Stimulated activated naive CD4-positive, alpha-beta T cell (primary cell): ENCODE data around the gene ARL6IP4.

Experiments
- DNase-seq, 6 experiments: peaks; one replicate each; lab custom pipeline; 2025; lab: John Stamatoyannopoulos, UW

Gene ARL6IP4

DNA sequence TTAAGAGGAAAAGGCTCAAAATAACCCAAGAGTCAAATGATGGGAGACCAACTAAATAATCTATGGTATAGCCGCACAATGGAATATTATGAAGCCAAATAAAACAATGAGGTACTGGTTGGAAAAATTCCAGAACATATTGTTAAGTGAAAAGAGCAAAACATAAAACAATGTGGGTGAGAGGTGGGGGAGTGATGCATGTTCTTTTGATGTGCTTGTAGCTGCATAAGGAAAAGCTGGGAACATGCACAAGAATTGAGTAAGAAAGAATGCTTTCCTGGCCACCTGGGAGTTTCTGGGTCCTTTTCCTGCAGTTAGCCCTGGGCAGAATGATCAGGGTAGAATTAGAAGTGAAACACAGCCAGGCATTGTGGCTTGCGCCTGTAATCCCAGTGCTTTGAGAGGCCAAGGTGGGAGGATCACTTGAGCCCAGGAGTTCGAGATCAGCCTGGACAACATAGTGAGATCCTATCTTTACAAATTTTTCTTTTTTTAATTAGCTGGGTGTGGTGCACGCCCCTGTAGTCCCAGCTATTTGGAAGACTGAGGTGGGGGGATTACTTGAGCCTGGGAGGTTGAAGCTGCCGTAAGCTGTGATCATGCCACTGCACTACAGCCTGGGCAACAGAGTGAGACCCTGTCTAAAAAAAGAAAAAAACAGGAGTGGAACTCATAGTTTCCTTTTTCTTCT, 22.1 kb upstream of the ARL6IP4 start:
- DNase-seq, result no peak

DNA sequence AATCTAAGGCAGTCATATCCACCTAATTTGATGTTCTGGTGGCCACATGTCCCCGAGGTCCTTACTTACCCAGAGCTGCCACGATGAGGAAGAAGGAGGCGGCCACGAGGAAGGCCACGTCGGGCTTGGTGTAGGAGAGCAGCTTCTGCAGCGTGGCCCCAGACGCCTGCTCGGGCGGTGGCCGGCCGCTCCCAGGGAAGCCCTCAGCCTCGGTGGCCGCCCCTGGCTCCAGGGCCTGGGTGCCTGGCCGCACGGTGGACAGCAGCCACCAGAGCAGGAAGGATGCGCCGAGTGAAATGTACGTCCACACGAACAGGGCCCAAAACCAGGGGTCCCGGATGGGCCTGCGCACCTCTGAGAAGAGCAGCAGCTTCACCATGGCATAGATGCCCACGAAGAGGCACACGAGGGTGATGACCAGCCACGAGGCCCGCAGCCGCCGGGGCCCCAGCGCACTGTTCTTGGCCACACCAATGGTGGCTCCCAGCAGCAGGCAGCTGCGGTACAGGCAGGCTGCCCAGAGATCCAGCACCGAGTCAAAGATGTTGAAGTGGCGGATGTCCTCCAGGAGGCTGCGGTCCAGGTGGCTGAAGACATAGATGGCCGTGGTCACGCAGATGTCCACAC, 20.8 kb upstream of the ARL6IP4 start:
- DNase-seq, result no peak

DNA sequence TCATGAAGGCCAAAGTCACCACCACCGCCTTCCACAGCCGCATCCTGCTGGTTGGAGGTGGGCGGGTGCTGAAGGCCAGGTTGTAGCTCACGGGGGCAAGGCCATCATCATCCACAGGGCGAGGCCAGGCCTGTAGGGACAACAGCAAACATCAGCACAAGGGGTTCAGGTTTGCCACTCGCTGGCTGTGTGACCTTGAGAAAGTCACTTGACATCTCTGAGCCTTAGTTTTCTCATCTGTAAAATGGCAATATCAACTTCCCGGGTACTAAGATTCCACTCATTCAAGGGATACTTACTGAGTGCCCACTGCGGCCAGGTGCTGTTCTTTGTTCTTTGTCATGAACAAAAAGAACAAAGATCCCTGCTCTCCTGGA, 20.3 kb upstream of the ARL6IP4 start:
- DNase-seq, result no peak

DNA sequence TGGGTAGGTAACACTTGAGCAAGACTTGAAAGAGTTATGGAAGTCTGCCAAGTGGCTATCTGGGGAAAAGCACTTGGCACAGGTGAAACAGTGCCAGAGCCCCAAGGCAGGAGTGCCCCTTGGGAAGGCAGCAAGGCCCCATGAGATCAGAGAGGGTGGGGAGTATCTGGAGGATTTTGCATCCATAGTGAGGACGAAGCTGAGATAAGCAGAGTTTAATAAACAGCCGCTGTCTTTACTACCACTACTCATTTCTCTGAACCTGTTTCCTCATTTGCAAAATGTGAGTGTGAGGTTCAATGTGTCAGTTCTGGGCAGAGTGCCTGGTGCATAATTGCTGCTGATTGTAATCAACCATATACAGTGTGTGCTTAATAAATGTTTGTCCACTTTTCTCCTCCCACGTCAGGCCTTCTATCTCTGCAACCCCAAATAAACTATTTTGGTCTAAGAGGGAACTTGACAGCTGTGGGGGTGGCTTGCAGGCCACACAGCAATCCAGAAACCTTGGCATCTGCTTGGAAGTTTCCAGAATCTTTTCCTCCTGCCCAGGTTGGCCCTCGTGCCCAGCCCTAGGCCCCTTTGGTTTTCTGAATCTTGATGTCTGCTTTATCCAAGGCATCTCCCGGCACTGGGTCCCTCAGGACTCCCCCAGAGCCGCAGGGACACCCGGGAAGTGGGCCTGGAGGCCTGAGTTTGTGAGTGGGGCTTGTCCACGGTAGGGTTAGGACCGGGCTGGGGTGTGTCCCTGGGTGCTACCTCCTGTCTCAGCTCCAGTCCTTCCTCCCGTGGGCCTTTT, 18.8 kb upstream of the ARL6IP4 start:
- DNase-seq, result no peak

DNA sequence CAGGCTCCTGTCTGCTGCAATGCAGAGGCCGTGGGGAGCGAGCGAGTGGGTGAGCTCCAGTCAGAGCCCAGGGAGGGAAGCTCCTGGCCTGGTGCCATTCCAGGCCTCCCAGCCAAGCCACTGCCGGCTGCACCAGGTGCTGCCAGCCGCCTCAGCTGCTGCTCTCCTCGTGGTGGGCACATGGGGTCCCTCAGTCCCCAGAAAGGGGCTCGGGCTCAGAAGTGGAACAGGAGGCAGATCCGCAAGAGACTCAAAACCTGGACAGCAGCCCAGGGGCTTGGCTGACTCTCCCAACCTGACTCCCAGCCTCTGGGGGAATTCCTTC, 16.6 kb upstream of the ARL6IP4 start:
- no peak for DNase-seq

DNA sequence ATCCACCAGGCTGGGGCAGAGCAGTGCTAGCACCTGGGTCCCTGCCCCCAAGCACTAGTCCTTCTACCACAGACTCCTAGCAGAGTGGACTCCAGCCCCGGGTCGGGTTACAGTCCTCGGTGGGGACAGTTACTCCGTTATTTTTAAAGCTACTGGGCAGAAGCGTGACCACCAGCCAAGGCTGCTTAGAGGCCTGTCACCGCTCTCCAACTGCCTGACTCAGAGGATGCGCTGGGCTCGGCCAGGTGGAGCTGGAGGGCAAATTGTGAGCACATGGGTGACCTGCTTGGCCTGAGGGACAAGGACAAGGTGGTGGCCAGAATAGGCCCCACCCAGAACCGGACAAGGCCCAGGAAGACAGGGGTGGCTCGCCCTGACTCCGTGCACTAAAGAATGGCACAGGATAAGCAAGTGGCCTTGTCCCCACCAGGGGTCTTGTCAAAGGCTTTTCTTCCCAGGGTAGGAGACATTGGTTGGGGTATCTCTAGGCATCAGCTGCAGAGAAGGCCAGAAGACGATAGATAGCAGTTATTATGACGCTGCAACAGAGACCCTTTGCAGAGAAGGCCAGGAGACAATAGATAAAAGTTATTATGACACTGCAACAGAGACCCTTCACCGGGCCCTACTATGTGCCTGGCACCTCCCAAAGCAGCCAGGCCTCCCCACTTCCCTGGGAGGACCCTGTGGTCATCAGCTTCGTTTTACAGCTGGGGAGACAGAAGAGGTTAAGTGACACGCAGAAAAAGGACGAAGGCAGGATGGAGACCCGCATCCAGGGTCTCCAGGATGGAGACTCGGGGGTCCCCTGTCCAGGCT, 15.8 kb upstream of the ARL6IP4 start:
- no peak for DNase-seq

DNA sequence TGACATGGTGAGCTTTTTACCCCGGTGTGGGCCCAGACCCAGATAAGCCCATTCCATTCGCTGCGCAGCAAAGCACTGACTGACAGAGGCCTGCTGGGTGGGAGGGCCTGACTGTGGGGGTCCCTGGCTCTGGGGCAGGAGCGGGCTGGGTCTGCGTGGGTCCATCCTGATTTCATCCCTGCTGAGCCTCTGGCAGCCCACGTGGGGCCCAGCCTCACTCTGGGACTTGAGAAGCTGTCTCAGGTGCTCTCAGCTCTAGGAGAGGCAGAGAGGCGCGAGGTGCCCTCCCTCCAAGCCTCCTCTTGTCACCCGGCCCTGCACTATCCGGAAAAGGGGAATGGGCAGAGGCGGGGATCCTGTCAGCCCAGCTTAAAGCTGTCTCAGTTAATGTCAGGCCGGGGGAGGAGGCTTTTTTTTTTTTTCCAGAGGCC, 15.1 kb upstream of the ARL6IP4 start:
- no peak for DNase-seq

DNA sequence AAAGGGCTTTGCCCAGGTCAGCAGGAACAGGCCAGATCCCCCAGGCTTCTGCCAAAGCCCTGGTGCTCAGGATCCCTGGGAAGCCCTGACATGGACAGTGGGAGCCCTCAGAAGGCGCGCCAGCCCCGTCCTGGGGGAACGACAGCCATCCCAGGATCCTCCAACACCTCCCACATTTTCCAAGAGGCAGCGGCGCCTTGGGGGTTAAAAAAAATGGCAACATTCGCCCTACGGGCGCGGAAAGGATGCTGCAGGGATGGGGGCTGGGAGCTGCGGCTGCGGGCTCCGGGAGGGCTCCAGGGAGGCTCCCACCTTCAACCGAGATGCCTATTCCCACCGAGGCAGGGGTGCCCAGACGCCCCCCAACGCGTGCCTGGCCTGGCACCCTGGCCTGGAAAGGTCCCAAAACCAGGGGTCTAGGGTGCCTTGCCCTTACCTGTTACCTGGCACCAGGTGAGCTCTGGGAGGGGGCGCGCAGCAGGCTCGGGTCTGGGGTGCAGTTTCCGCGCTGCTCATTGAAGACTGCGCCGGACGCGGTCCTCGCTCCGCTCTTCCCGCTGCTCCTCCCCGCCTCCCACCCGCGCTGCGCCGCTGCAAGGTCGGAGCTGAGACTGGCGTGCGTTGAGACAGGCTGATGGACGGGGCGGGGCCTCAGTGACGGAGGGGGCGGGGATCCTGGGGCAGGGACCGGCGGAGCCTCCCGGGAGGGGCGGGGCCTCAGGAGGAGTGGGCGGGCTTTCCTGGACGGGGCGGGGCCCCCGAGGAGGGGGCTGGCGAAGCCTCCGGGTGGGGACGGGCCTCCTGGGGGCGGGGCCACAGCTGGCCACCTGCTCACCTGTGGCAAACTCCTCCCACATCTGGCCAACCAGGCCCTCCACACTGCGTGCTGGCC, 14.4 kb upstream of the ARL6IP4 start, which contains the start of gene ABCB9:
Gene ABCB9 (minus strand): TSS at position 613 of the 892 bp plus-strand sequence. CDS start 6,228 bp downstream, outside the sequence.
- DNase-seq, result peak; percentile 80 to 97 (median 92)

DNA sequence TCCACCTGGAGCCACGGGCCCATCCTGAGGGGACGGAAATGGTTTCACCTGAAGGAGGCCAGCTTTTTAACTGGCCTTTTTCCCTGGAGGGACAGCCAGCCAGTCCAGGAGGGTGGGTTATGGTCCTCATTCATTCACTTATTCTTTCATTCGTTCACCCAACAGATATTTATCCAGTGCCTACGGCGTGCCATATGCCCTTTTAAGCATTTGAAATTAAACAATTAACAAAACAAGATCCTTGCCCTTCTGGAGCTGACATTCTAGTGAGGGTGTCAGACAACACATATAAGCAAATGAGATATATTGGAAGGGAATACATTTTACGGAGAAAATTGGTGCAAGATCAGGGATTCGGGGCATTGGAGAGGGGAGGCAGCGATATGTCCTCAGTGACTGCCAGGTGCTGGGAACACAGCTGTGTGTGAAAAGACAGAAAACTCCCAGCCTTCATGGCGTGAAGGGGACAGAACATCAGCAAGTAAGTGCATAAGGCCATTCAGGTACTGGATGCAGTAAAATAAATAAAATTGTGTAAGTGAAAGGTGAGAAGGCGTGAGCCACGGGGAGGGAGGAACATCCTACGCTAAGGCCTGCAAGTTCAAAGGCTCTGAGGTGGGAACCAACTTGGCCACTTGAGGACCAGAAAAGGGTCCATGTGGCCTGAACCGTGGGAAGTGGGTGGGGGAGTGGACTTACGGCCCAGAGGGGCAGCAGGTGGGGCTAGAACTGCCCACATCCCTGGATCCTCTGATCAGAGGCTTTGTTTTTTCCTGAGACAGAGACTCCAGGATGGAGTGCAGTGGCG, 13.5 kb upstream of the ARL6IP4 start:
- no peak for DNase-seq

DNA sequence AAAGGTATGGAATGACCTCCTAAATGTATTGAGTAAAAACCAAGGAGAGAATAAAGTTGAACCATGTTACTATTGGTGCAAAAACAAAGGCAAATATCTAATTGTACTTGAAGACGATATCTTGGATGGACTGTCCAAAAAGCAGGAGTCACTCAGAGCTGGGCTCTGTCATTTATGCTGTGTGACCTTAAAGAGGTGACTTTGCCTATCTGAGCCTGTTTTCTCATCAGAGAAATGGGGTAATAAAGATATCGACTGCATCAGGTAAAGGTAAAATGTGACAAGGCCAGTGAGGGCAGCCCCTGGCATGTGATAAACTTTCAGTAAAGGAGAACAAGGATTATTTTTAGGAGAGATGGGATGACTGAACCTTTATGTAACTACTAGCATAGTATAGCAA, 12.4 kb upstream of the ARL6IP4 start:
- DNase-seq, result no peak

DNA sequence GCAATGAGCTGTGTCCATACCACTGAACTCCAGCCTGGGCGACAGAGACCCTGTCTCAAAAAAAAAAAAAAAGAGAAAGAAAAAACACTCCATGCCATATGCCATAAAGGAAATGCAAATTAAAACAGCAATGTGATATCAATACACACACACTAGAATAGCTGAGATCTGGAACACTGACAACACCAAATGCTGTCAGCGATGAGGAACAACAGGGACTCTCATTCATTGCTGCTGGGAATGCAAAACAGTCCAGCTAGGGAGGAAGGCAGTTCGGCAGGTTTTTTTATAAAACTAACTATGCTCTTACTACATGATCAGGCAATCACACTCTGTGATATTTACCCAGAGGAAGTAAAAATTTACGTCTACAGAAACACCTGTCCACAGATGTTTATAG, 10.8 kb upstream of the ARL6IP4 start:
- DNase-seq, result no peak

DNA sequence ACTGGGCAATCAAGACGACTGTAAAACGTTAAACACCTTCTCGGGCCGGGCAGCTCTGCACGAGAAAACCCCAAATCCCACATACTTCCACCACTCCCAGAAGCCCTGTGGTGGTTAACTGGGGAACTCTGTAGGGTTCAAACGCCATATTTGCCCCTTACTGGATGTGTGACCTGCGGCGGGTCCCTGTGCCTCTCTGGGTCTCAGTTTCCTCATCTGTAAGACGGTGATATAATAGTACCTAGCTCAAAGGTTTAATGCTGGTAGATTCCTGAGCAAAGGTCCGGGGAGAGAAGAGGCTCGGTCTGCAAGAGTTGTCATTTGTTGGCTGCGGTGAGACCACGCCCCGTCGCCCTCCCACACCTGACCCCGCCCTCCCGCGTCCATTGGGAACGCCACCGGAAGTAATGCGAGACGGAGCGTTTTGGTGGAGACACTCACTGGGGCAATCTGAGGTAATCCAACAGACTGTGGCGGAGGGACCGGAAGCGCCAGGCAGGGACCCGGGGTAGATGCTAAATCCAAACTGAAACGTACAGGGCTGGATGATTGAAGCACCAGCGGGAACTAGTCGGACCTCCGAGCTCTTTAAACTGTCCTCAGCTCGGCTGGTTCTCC, 6.1 kb upstream of the ARL6IP4 start:
- peak; percentile 96 to 98 (median 97) for DNase-seq

DNA sequence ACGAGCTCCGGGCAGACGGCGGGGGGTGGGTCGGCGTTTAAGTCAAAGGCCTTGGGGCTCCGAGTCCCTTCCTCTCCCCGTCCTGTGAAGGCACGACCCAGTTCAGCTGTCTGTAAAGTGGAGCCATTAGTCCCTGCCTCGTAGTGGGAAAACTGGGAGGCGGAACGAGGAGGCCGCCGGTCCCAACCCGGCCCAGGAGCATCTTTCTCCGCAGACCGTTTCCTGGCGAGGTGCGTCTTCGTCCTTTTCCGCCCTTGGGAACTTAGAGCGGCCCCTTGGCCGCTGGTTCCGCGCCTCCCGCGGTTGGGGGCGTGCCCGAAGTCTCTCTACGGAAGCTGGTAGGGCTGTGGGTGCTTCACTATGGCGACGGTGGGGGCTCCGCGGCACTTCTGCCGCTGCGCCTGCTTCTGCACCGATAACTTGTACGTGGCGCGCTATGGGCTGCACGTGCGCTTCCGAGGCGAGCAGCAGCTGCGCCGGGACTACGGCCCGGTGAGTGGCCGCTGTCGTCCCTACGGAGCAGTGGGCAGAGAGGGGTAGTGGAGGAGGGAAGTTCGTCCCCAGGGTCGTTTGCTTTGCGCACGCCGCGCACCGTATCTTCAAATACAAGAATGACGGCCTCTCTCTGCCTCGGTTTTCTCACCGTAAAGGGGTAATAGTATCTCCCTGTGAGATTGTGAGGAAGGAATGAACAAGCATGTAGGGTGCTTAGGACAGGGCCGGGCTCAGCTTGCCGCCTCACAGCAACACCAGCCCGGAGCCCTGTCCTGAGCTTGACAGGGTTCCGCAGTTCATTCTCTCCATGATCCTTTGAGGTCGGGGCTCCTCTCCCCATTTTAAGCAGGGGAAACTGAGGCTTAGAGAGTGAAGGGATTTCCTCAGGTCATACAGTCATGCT, 5.3 kb upstream of the ARL6IP4 start, which contains the start of gene OGFOD2:
Gene OGFOD2 (plus strand): TSS at position 353 of the 898 bp plus-strand sequence. CDS start 8 bp downstream, at position 361.
- DNase-seq, result peak; percentile 86 to 92 (median 90)

DNA sequence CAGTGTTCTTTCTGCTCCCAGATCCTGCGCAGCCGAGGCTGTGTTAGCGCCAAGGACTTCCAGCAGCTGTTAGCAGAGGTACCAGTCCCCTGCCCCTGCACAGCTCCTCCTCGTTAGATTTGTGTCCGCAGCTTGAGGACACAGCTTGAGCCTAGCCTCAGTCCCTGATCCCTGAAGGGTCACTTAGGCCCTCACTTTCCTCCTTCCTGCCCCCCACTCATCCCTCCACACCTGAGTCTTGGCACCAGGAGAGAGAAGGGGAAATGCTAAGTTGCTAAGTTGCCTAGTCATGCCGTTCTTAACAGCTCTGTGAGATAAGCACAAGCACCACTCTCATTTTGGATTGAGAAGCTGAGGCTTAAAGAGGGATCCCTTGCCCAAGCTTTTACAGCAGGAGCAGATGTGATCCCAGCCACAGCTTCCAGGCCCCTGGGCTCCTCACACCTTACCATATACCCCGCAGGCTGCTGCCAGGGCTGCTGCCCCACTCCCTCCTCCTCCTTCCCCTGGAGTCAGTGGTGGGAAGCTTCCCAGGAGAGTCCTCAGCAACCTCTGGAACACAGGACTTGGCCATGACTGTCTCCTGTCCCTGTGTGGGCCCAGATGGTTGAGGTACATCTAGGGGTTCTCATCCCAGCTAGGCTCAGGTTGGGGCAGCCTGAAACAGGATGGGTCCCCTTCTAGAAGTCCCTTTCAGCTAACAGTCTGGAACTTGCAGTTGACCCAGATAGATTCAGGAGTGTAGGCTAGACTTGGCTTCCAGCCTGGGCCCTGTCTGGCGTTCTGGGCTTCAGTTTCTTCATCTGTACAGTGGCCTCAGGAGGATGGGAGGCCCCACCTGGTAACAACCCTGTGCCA, 4.5 kb upstream of the ARL6IP4 start:
- DNase-seq, result no peak

DNA sequence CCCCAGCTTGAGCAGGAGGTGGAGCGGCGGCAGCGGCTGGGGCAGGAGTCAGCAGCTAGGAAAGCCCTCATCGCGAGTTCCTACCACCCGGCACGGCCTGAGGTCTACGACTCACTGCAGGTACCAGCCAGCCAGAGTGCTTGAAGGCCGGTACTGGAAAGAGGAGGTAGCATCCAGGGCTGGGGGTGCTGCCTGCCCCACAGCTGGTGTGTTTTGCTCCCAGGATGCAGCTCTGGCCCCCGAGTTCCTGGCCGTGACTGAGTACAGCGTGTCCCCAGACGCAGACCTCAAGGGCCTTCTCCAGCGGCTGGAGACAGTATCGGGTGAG, 3.9 kb upstream of the ARL6IP4 start:
- no peak for DNase-seq

DNA sequence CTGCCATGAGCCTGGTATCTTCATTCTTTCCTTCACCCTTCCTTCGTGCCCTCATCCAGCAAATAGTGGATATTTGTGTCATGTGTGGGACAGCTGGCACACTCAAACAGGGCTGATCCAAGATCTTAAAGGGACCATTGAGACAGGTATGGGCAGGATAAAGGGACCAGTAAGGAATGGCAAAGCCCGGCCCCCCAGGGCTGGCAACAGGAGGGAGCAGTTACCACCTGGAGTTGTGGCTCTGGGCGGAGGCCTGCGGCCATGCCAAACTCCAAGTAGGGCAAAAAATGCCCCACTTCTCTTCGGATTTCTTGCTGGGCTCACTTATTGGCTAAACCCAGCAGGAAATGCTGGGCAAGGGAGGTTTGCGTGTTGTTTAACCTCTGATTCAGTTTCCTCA, 3.3 kb upstream of the ARL6IP4 start:
- no peak for DNase-seq

DNA sequence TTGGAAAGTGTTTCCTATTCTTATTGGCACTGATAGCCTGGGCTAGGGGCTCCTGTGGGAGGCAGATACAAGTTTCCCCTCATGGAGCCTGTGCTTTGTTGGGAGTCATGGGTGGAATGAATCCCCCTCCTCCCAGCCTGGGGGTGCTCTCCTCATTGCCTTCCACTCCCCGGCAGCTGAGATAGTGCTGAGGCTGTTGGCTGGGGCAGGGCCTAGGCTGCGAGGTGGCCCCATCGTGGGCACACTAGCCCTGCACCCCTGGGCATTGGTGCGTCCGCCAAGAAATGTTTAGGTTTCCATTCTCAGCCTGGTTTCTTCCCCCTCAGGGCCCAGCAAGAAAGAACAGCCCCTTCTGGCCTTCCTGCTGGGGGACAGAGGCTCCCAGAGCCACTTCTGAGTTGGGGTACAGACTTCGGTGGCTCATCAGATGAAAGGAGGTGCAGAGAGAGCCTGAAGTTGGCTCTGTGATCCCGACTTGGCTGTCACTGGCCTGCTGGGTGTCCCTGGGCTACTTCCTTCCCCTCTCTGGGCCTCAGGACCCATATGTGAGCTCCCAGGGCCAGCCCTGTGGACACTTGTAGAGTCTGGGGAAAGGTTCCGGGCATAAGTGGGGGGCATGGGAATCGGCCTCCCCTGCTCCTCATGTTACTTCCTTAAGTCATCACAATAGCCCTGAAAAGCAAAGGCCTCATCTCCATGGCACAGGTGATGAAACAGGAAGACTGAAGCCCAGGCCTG, 2.7 kb upstream of the ARL6IP4 start:
- DNase-seq, result no peak
